Left ventricle myocardium inferior (tissue), 1 donor: ENCODE results near the gene BOD1L1. TPM values are rescaled to one million over a fixed set of nuclear protein-coding genes. Genes with fewer than 3 reads are reported as not detected.

Experiments
- DNase-seq: peaks from one replicate; pipeline ENCODE4 v3.0.0-alpha.2; 2020
- H3K27ac ChIP-seq: fragments of 200-600 bp; replicated peaks from 2 replicates; pipeline ENCODE4 v1.8.0; 2021
- H3K27me3 ChIP-seq: fragments of 200-600 bp; 2 replicates; pipeline ENCODE4 v1.8.0; 2021; ENCODE audit warnings: low read depth
- H3K36me3 ChIP-seq: fragments of 200-600 bp; 2 replicates; pipeline ENCODE4 v1.8.0; 2021
- H3K4me1 ChIP-seq: fragments of 200-600 bp; 2 replicates; pipeline ENCODE4 v1.8.0; 2021
- H3K4me3 ChIP-seq: fragments of 200-600 bp; 2 replicates; pipeline ENCODE4 v1.8.0; 2021; ENCODE audit warnings: mild to moderate bottlenecking, moderate library complexity
- H3K9me3 ChIP-seq: fragments of 200-600 bp; replicated peaks from 2 replicates; pipeline ENCODE4 v1.8.0; 2021
- intact Hi-C: fragments of 100-400 bp; cut with micrococcal nuclease; formaldehyde crosslinking; loops from one replicate; pipeline ENCODE4 v1.11.0; 2022
- total RNA-seq: library from RNA; stranded (reverse); fragmentation: NEBNext Ultra II Directional; extraction: Animal tissue kit (Norgen Biotek cat#: 25700); gene quantifications from one replicate; pipeline ENCODE4 v1.2.1, GENCODE V29; 2021
- TF ChIP-seq, protein P1 (sequence below): fragments of 200-600 bp; IDR thresholded peaks from 2 replicates; pipeline ENCODE4 v1.8.0; 2021; ENCODE audit warnings: antibody characterized with exemption, mild to moderate bottlenecking, borderline replicate concordance
- donor health status: DM: no; HTN: yes; CAD: no; lungs with severe emphysema.

BOD1L1 gene
- total RNA-seq, 1 donor from 2014 or later: 17.9 TPM

GRCh38 chr4:13543032-13543838 lies 84.3 kb downstream of the BOD1L1 start:
- intact Hi-C loops: no loop called here
- Histone ChIP-seq H3K27ac (no peak overlapping the region), H3K36me3 (no peaks in the 10 kb centered on the region), H3K4me3 (peak overlapping the region; percentile 72), H3K27me3 (peaks cover 100% of the 10 kb centered on the region), H3K9me3 (no peaks in the 10 kb centered on the region), H3K4me1 (peaks cover 72% of the 10 kb centered on the region)
- no peak for DNase-seq
- TF ChIP-seq, protein P1, sequence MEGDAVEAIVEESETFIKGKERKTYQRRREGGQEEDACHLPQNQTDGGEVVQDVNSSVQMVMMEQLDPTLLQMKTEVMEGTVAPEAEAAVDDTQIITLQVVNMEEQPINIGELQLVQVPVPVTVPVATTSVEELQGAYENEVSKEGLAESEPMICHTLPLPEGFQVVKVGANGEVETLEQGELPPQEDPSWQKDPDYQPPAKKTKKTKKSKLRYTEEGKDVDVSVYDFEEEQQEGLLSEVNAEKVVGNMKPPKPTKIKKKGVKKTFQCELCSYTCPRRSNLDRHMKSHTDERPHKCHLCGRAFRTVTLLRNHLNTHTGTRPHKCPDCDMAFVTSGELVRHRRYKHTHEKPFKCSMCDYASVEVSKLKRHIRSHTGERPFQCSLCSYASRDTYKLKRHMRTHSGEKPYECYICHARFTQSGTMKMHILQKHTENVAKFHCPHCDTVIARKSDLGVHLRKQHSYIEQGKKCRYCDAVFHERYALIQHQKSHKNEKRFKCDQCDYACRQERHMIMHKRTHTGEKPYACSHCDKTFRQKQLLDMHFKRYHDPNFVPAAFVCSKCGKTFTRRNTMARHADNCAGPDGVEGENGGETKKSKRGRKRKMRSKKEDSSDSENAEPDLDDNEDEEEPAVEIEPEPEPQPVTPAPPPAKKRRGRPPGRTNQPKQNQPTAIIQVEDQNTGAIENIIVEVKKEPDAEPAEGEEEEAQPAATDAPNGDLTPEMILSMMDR: no peak

- H3K36me3 ChIP-seq: no peaks in the 10 kb centered on the region
- no peak for DNase-seq
- H3K9me3 ChIP-seq: no peaks in the 10 kb centered on the region
- peak overlapping the region; percentile 52 for H3K4me3 ChIP-seq
- peaks cover 100% of the 10 kb centered on the region for H3K27me3 ChIP-seq
- peaks cover 67% of the 10 kb centered on the region for H3K4me1 ChIP-seq
- intact Hi-C loops: no loop called here
- H3K27ac ChIP-seq: no peak overlapping the region
- TF ChIP-seq, protein P1: no peak
Measured at GRCh38 chr4:13542577-13543031, 84.9 kb downstream of the BOD1L1 start.

DNA sequence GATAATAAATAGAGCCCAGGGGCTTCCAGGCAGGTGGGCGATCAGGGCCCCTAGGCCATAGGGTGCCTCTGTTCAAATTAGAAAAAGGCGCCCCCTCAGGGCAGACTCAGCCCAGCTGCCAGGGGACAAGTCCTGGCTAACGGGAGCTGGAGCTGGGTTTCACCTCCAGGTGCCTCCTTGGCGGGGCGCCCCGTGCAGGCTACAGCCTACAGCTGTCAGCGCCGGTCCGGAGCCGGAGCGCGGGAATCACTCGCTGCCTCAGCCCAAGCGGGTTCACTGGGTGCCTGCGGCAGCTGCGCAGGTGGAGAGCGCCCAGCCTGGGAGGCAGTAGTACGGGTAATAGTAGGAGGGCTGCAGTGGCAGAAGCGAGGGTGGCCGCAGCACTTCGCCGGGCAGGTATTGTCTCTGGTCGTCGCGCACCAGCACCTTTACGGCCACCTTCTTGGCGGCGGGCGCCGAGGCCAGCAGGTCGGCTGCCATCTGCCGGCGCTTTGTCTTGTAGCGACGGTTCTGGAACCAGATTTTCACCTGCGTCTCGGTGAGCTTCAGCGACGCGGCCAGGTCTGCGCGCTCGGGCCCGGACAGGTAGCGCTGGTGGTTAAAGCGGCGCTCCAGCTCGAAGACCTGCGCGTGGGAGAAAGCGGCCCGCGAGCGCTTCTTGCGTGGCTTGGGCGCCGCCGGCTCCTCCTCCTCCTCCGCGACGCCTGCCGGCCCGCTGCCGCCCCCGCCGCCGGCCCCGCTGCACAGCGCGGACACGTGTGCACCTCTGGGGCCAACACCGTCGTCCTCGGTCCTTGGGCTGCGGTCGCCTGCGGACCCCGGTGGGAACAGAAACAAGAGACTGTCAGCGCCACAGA lies 85.6 kb downstream of the BOD1L1 start:
- Histone ChIP-seq H3K27ac (no peak overlapping the region), H3K9me3 (no peaks in the 10 kb centered on the region), H3K27me3 (peaks cover 100% of the 10 kb centered on the region), H3K4me3 (peak overlapping the region; percentile 52), H3K4me1 (peaks cover 60% of the 10 kb centered on the region), H3K36me3 (no peaks in the 10 kb centered on the region)
- intact Hi-C loops: no loop called here
- no peak for DNase-seq
- TF ChIP-seq, protein P1: peak; percentile 54

- TF ChIP-seq, protein P1: no peak
- peak overlapping the region; percentile 52 for H3K4me3 ChIP-seq
- H3K9me3 ChIP-seq: no peaks in the 10 kb centered on the region
- no peak for DNase-seq
- H3K4me1 ChIP-seq: peaks cover 58% of the 10 kb centered on the region
- H3K27ac ChIP-seq: no peak overlapping the region
- peaks cover 100% of the 10 kb centered on the region for H3K27me3 ChIP-seq
- no peaks in the 10 kb centered on the region for H3K36me3 ChIP-seq
- intact Hi-C loops: no loop called here
Measured at GRCh38 chr4:13541176-13541604, 86.3 kb downstream of the BOD1L1 start.

GRCh38 chr4:13540446-13541175 lies 86.9 kb downstream of the BOD1L1 start:
- H3K4me3 ChIP-seq: no peak overlapping the region

More at GRCh38 chr4:13540446-13541175, 86.9 kb downstream of the BOD1L1 start:
- no peak overlapping the region for H3K27ac ChIP-seq
- DNase-seq: no peak
- no peaks in the 10 kb centered on the region for H3K9me3 ChIP-seq
- peaks cover 100% of the 10 kb centered on the region for H3K27me3 ChIP-seq
- intact Hi-C loops: no loop called here
- H3K4me1 ChIP-seq: peaks cover 62% of the 10 kb centered on the region
- TF ChIP-seq, protein P1: no peak
- H3K36me3 ChIP-seq: no peaks in the 10 kb centered on the region
